HEK293T (cell line): ENCODE results near the gene SLC25A51.

Experiments
- ARNT ChIP-seq: fragments of 450-650 bp; IDR thresholded peaks from 2 replicates; pipeline ENCODE4 v1.6.1; 2017; ENCODE audit warnings: mild to moderate bottlenecking
- BHLHE40 ChIP-seq: fragments of 450-650 bp; IDR thresholded peaks from 2 replicates; pipeline ENCODE4 v1.6.1; 2016; ENCODE audit warnings: mild to moderate bottlenecking, moderate library complexity, borderline replicate concordance
- CTBP1 ChIP-seq: fragments of 450-650 bp; IDR thresholded peaks from 2 replicates; pipeline ENCODE4 v1.6.1; 2016; ENCODE audit warnings: borderline replicate concordance
- ELF4 ChIP-seq: fragments of 450-650 bp; IDR thresholded peaks from 2 replicates; pipeline ENCODE4 v1.6.1; 2017; ENCODE audit warnings: antibody characterized with exemption
- FOXA1 ChIP-seq: fragments of 450-650 bp; IDR thresholded peaks from 2 replicates; pipeline ENCODE4 v1.6.1; 2016; ENCODE audit warnings: mild to moderate bottlenecking
- FOXK2 ChIP-seq: fragments of 450-650 bp; IDR thresholded peaks from 2 replicates; pipeline ENCODE4 v1.6.1; 2016; ENCODE audit warnings: mild to moderate bottlenecking
- FOXM1 ChIP-seq: fragments of 450-650 bp; IDR thresholded peaks from 2 replicates; pipeline ENCODE4 v1.6.1; 2017; ENCODE audit warnings: mild to moderate bottlenecking, borderline replicate concordance
- L3MBTL2 ChIP-seq: fragments of 450-650 bp; conservative IDR thresholded peaks from 2 replicates; pipeline ENCODE4 v1.6.1; 2016; ENCODE audit warnings: mild to moderate bottlenecking
- SP1 ChIP-seq: fragments of 450-650 bp; IDR thresholded peaks from 2 replicates; pipeline ENCODE4 v1.6.1; 2017
- SUZ12 ChIP-seq: fragments of 450-650 bp; IDR thresholded peaks from 2 replicates; pipeline ENCODE4 v1.6.1; 2016; ENCODE audit warnings: mild to moderate bottlenecking
- TARDBP ChIP-seq: fragments of 450-650 bp; IDR thresholded peaks from 2 replicates; pipeline ENCODE4 v1.6.1; 2016

DNA sequence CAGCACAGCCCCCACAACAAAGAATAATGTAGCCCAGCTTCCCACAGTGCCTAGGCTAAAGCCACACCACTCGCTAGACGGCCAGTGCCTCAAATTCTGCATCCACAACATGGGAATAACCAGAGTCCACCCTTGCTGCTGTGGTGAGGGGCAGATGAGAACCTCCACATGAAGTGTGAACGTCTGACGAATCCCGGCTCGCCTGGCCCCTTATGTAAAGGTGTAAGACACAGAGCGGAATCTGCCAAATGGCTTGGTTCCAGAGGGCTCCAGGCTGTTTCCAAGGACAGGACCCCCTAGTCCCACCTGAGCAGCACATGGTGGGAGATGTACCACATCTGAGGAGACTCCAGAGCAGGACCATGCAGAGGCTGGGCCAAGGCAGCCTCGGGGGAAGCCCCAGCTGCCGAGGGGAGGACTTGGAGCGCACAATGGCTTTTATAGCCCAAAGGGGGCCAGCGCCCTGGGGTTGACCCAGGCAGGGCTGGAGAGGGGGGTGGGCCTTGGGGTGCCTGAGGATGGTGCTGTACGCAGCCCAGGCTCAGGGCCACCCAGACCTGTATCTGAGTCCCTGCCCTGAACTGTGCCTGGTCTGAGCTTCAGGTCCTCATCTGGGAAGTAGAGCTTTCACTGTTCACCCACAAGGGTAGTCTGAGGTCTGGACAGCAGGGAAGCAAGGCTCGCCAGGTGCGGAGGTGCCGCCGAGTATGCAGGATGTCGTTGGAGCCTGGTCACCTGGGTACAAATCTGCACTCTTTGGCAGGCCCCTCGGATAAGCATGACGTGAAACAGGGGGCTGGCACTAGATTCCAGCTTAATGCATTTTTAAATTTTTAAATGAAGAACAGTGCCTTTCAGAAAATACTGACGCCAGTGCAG is 24.9 kb upstream of the SLC25A51 start:
- TF ChIP-seq TARDBP (no peak), ELF4 (no peak), BHLHE40 (no peak), FOXK2 (no peak), SUZ12 (no peak), SP1 (no peak), FOXM1 (no peak), FOXA1 (no peak), ARNT (no peak), L3MBTL2 (no peak), CTBP1 (no peak)
